ENCODE data around the gene CD300C. TPM values are rescaled to one million over a fixed set of nuclear protein-coding genes. Genes with fewer than 3 reads are reported as not detected.

Gene CD300C
- total RNA-seq, 2 donors from 2014 or later = 0.52 TPM; not detected in 1

DNA sequence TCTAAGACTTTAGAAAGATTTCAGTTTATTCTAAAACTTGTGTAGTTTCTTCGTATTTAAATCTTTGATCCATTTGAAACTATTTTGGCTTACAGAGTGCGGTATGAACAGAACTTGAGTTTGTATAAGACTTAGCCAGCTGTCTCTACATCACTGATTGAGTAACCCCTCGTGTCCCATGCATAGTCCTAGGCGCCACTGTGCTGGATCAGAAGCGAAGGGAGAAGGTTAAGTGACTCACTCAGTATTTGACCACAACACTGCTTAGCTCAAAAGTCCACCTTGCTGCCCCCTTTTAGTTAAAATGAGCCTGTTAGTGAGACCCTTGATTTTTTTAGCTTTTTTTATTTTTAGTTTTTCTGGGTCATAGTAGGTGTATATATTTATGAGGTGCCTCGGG, 43.1 kb downstream of the CD300C start:
- 61 to 64% methylated on average over 6 of the region's 6 CpGs for WGBS, 2 donors

DNA sequence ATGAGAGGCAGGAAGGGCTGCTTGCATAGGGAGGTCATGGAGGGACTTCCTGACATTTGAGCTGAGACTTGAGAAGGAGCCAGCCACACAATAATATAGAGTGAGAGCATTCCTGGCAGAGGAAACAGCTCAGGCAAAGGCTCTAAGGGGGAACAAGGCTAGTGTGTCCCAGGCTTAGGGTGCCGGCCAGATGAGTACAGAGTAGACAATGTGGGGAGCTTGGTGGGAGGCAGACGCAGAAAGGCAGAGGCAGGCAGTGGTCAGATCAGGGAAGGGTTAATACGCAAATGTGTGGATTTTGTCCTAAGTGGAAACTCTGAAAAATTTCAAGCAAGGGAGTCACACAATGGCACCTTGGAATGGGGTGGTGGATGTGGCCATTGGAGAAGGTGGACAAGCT, 45.9 kb downstream of the CD300C start:
- no peak for TF ChIP-seq POLR2A (IDR thresholded peaks at IDR 0.05)
- no peak for TF ChIP-seq CTCF (IDR thresholded peaks at IDR 0.05)
- H3K27me3 ChIP-seq = no peaks in the 10 kb centered on the region
- no peak for DNase-seq
- no peak overlapping the region for H3K27ac ChIP-seq
- H3K36me3 ChIP-seq (replicated peaks in 1 of 2; ENCODE audit: insufficient read depth in 1 of 2, low read depth in 2 of 2) = no peaks in the 10 kb centered on the region
- H3K9me3 ChIP-seq = no peaks in the 10 kb centered on the region
- ATAC-seq = no peak
- H3K4me1 ChIP-seq = no peaks in the 10 kb centered on the region
- intact Hi-C loops (cut with DNase I) = no loop called here
- no peak overlapping the region for H3K4me3 ChIP-seq
- 79 to 85% methylated on average over 3 of the region's 3 CpGs for WGBS, 2 donors

More for the DNA sequence above, 43.1 kb downstream of the CD300C start:
- Histone ChIP-seq H3K27ac (no peak overlapping the region), H3K4me1 (no peaks in the 10 kb centered on the region), H3K27me3 (no peaks in the 10 kb centered on the region), H3K4me3 (no peak overlapping the region), H3K36me3 (replicated peaks in 1 of 2; ENCODE audit: insufficient read depth in 1 of 2, low read depth in 2 of 2) (no peaks in the 10 kb centered on the region), H3K9me3 (no peaks in the 10 kb centered on the region)
- no peak for ATAC-seq
- TF ChIP-seq POLR2A (IDR thresholded peaks at IDR 0.05) (no peak), CTCF (IDR thresholded peaks at IDR 0.05) (no peak)
- DNase-seq = no peak
- intact Hi-C loops (cut with DNase I) = no loop called here

DNA sequence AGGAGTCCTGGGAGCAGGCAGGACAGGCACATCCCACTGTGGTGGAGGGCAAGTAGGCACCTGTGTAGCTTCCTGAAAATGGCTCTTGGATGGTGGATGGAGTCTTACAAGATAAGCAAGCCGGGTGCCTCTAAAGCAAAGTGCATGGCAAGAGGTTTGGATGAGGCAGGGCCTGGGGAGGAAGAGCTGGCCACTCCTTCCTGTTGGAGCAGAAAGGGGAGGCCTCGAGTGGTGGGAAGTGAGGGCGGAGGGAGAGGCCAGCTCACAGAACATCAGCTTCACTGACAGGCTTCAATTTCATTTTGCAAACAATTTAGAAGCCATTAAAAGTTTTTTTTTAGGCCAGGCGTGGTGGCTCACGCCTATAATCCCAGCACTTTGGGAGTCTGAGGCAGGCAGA, 48.4 kb downstream of the CD300C start:
- no peak overlapping the region for H3K4me3 ChIP-seq
- no peak overlapping the region for H3K27ac ChIP-seq
- H3K9me3 ChIP-seq = no peaks in the 10 kb centered on the region
- ATAC-seq (no peak), DNase-seq (no peak)
- 50 to 62% methylated on average over 5 of the region's 5 CpGs for WGBS, 2 donors
- TF ChIP-seq POLR2A (IDR thresholded peaks at IDR 0.05) (no peak), CTCF (IDR thresholded peaks at IDR 0.05) (no peak)
- no peaks in the 10 kb centered on the region for H3K4me1 ChIP-seq
- H3K27me3 ChIP-seq = no peaks in the 10 kb centered on the region
- intact Hi-C loops (cut with DNase I) = no loop called here
- H3K36me3 ChIP-seq (replicated peaks in 1 of 2; ENCODE audit: insufficient read depth in 1 of 2, low read depth in 2 of 2) = no peaks in the 10 kb centered on the region

- Histone ChIP-seq H3K4me3 (no peak overlapping the region), H3K27ac (no peak overlapping the region), H3K4me1 (no peaks in the 10 kb centered on the region), H3K27me3 (no peaks in the 10 kb centered on the region), H3K9me3 (no peaks in the 10 kb centered on the region), H3K36me3 (replicated peaks in 1 of 2; ENCODE audit: insufficient read depth in 1 of 2, low read depth in 2 of 2) (no peaks in the 10 kb centered on the region)
- intact Hi-C loops (cut with DNase I) = no loop called here
- ATAC-seq (peak; percentile 89), DNase-seq (peak; percentile 74 to 82 (median 76))
- peak; percentile 63 to 93 (median 88) for TF ChIP-seq CTCF (IDR thresholded peaks at IDR 0.05)
- no peak for TF ChIP-seq POLR2A (IDR thresholded peaks at IDR 0.05)
- WGBS, 2 donors = 30% methylated on average over 11 of the region's 11 CpGs
Observed at GRCh38 chr17:74493331-74493833, 52.5 kb downstream of the CD300C start.

DNA sequence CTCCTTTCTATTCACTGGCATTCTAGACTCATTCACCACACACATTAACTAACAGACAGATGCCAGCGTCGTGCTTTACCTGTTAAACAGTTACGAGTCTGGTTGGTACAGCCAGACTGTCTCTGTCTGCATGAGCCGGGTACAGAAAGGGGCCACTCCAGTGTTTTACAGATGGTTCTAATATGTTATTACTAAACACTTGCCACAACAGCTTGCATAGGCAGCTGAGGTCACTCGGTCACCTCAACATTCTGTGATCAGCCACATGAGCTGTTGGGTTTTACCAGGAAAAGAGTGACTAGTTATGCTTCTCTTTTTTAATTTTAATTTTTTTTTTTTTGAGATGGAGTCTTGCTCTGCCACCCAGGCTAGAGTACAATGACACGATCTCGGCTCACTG, 54.3 kb downstream of the CD300C start:
- no peaks in the 10 kb centered on the region for H3K4me1 ChIP-seq
- no peak overlapping the region for H3K27ac ChIP-seq
- H3K36me3 ChIP-seq (replicated peaks in 1 of 2; ENCODE audit: insufficient read depth in 1 of 2, low read depth in 2 of 2) = no peaks in the 10 kb centered on the region
- TF ChIP-seq CTCF (IDR thresholded peaks at IDR 0.05) = no peak
- no peak for TF ChIP-seq POLR2A (IDR thresholded peaks at IDR 0.05)
- no peak for ATAC-seq
- H3K27me3 ChIP-seq = no peaks in the 10 kb centered on the region
- no peak overlapping the region for H3K4me3 ChIP-seq
- intact Hi-C loops (cut with DNase I) = no loop called here
- 57% methylated on average over 7 of the region's 7 CpGs for WGBS, 2 donors
- no peaks in the 10 kb centered on the region for H3K9me3 ChIP-seq
- DNase-seq = no peak

Data from body of pancreas (tissue), 4 donors.